ENCODE data around the gene ISCA2.

Gene ISCA2

DNA sequence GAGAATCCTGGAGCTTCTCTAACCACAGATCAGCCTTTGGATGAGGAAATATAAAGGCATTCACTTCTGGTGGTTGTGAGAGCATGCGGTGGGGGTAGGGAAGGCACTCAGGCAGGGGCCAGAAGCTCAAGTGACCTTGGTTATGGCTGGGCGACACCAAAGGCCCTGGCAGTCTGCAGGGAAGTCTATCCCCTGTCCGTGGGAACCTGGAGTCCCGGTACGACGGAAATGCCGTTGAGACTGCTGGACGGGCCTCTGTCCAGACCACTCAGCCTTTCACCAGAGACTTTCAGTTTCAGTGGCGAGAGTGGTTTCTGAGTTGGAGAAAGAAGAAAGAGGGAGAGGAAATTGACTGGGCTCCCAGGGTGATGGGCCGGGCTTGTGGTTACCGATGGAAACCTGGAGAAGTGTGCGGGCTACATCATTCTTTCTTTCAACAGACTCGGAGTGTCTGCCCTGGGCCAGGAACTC, 20.9 kb downstream of the ISCA2 start:
- POLR2A ChIA-PET = no interaction called here
- CTCF ChIA-PET = interaction anchor here (0.6 kb wide), 1 partner anchor 114 kb away, joined by 3 read pairs; no protein-coding TSS in a partner anchor
- no peak for DNase-seq (ENCODE audit: extremely low spot score)
- TF ChIP-seq NFRKB (IDR thresholded peaks at IDR 0.05) (no peak), BHLHE40 (IDR thresholded peaks at IDR 0.05; ENCODE audit: borderline replicate concordance) (no peak), LEF1 (IDR thresholded peaks at IDR 0.05; ENCODE audit: borderline replicate concordance) (no peak), FOXM1 (IDR thresholded peaks at IDR 0.05; ENCODE audit: borderline replicate concordance) (no peak), L3MBTL2 (conservative IDR thresholded peaks at IDR 0.05) (no peak), CTBP1 (IDR thresholded peaks at IDR 0.05; ENCODE audit: borderline replicate concordance) (no peak), HDGF (IDR thresholded peaks at IDR 0.05; ENCODE audit: borderline replicate concordance) (no peak), SP1 (IDR thresholded peaks at IDR 0.05) (no peak), ZNF384 (IDR thresholded peaks at IDR 0.05) (no peak), ARNT (IDR thresholded peaks at IDR 0.05) (no peak), ELF4 (IDR thresholded peaks at IDR 0.05) (no peak), FOXA1 (IDR thresholded peaks at IDR 0.05) (no peak), FOXK2 (IDR thresholded peaks at IDR 0.05) (no peak), SUZ12 (IDR thresholded peaks at IDR 0.05) (no peak), TARDBP (IDR thresholded peaks at IDR 0.05) (no peak)
- TF ChIP-seq, protein P1, sequence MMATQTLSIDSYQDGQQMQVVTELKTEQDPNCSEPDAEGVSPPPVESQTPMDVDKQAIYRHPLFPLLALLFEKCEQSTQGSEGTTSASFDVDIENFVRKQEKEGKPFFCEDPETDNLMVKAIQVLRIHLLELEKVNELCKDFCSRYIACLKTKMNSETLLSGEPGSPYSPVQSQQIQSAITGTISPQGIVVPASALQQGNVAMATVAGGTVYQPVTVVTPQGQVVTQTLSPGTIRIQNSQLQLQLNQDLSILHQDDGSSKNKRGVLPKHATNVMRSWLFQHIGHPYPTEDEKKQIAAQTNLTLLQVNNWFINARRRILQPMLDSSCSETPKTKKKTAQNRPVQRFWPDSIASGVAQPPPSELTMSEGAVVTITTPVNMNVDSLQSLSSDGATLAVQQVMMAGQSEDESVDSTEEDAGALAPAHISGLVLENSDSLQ (IDR thresholded peaks at IDR 0.05) = no peak

- CTCF ChIA-PET = no interaction called here
- POLR2A ChIA-PET = no interaction called here
- no peak for DNase-seq (ENCODE audit: extremely low spot score)
- TF ChIP-seq SUZ12 (IDR thresholded peaks at IDR 0.05) (no peak), LEF1 (IDR thresholded peaks at IDR 0.05; ENCODE audit: borderline replicate concordance) (no peak), HDGF (IDR thresholded peaks at IDR 0.05; ENCODE audit: borderline replicate concordance) (no peak), TARDBP (IDR thresholded peaks at IDR 0.05) (no peak)
Observed at GRCh38 chr14:74515891-74516412, 22.4 kb downstream of the ISCA2 start.

DNA sequence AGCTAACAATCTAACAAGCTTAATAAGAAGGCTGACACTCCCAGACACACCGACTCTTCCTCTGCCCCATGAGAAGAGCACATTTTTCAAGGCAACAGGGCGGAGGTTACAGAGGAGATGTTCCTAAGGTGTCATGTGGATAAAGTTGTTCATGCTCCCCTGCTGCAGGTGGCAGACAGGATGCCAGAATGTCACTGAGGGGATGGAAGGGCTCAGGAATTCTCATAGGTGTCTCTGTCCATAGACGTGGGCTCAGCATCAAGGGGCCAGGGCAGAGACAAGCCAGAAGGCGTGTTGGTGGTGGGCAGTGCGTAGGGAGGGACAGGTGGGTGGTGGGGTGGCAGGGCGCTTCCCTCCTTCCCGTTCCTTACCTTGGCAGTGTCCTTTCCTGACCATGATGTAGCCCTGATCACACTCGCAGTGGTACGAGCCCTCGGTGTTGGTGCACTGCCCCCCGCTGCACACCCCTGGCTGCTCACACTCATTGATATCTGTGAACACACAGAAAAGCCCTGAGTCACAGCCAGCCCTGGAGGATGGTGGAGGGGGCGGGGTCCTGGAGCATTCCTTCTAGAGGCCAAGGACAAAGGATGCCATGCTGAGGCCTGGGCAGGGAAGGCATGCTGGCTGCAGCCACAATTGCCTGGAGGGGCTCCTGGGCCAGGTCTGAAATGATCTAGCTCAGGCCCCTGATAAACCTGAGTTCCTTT, 23.0 kb downstream of the ISCA2 start:
- ChIA-PET CTCF (interaction anchor here (0.6 kb wide), 1 partner anchor 362 kb away, joined by 3 read pairs; no protein-coding TSS in a partner anchor), POLR2A (no interaction called here)
- TF ChIP-seq HDGF (IDR thresholded peaks at IDR 0.05; ENCODE audit: borderline replicate concordance) = no peak
- TF ChIP-seq CTBP1 (IDR thresholded peaks at IDR 0.05; ENCODE audit: borderline replicate concordance) = no peak
- no peak for TF ChIP-seq BHLHE40 (IDR thresholded peaks at IDR 0.05; ENCODE audit: borderline replicate concordance)
- no peak for TF ChIP-seq L3MBTL2 (conservative IDR thresholded peaks at IDR 0.05)
- no peak for TF ChIP-seq SP1 (IDR thresholded peaks at IDR 0.05)
- TF ChIP-seq, protein P1 (IDR thresholded peaks at IDR 0.05) = no peak
- TF ChIP-seq FOXK2 (IDR thresholded peaks at IDR 0.05) = no peak
- no peak for TF ChIP-seq FOXM1 (IDR thresholded peaks at IDR 0.05; ENCODE audit: borderline replicate concordance)
- TF ChIP-seq NFRKB (IDR thresholded peaks at IDR 0.05) = no peak
- no peak for DNase-seq (ENCODE audit: extremely low spot score)

DNA sequence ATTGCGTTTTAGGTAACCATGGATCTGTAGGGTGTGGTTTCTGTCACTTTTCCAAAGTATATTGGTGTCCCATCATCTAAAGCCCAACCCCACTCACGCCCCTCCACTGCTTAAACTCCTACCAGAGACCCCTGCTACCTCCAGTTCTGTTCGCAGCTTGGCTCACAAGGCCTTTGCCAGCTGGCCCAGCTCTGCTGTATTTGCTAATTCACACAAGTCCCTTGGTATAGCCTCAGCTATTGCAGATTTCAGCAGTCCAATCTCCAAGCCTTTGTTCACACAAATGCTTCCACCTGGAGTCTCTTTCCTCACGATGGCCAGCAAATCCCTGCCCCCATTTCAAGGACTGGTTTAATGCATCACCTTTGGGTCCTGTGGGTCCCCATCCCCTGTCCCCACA, 24.2 kb downstream of the ISCA2 start:
- TF ChIP-seq SP1 (IDR thresholded peaks at IDR 0.05) (no peak), HDGF (IDR thresholded peaks at IDR 0.05; ENCODE audit: borderline replicate concordance) (no peak), CTBP1 (IDR thresholded peaks at IDR 0.05; ENCODE audit: borderline replicate concordance) (no peak), LEF1 (IDR thresholded peaks at IDR 0.05; ENCODE audit: borderline replicate concordance) (no peak), FOXM1 (IDR thresholded peaks at IDR 0.05; ENCODE audit: borderline replicate concordance) (no peak), FOXA1 (IDR thresholded peaks at IDR 0.05) (no peak), FOXK2 (IDR thresholded peaks at IDR 0.05) (no peak), BHLHE40 (IDR thresholded peaks at IDR 0.05; ENCODE audit: borderline replicate concordance) (no peak), SUZ12 (IDR thresholded peaks at IDR 0.05) (no peak), TARDBP (IDR thresholded peaks at IDR 0.05) (no peak), ELF4 (IDR thresholded peaks at IDR 0.05) (no peak), ZNF384 (IDR thresholded peaks at IDR 0.05) (no peak), ARNT (IDR thresholded peaks at IDR 0.05) (no peak), NFRKB (IDR thresholded peaks at IDR 0.05) (no peak), L3MBTL2 (conservative IDR thresholded peaks at IDR 0.05) (no peak)
- TF ChIP-seq, protein P1 (IDR thresholded peaks at IDR 0.05) = no peak
- DNase-seq (ENCODE audit: extremely low spot score) = no peak
- CTCF ChIA-PET = interaction anchor here (0.6 kb wide), 2 partner anchors 9 to 401 kb away, joined by 3 to 4 read pairs; no protein-coding TSS in a partner anchor
- POLR2A ChIA-PET = no interaction called here

DNA sequence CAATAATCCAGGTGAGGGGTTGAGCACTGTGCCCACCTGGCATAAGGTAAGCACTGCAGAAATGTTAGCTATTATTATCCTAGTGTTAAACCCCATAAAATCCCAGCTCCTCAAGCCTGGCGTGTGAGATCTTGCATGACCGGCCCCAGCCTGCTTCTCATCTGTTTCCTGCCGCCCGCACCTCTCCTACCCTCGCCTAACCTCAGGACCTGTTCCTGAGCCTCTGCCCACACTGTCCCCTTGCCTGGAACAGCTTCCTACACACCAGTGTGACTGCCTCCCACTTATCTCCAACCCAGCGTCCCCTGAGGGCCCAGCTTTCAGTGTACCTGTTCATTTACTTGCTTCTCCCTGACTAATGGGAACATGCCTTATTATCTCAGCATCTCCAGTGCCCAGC, 24.7 kb downstream of the ISCA2 start:
- DNase-seq (ENCODE audit: extremely low spot score) = no peak
- ChIA-PET POLR2A (no interaction called here), CTCF (interaction anchor here (0.6 kb wide), 2 partner anchors 10 to 401 kb away, joined by 3 to 4 read pairs; no protein-coding TSS in a partner anchor)
- no peak for TF ChIP-seq ELF4 (IDR thresholded peaks at IDR 0.05)
- TF ChIP-seq TARDBP (IDR thresholded peaks at IDR 0.05) = no peak

Data from HEK293T (cell line).